HEK293 (cell line): ENCODE measurements around the gene RHOV.

Experiments used
- CTCF ChIA-PET: fragments of 350-600 bp; formaldehyde crosslinking; extraction: SDS; loops from one replicate; lab custom pipeline; 2021; ENCODE audit warnings: antibody characterized with exemption; lab: Yijun Ruan, JAX
- POLR2A ChIA-PET: fragments of 300-600 bp; formaldehyde crosslinking; extraction: SDS; loops from one replicate; lab custom pipeline; 2020; ENCODE audit warnings: antibody characterized with exemption, inconsistent platforms; lab: Yijun Ruan, JAX
- H3K27ac ChIP-seq: fragments of 200-500 bp; sonication (Bioruptor generic); 2 replicates; pipeline ENCODE4 v1.5.1; 2014; ENCODE audit warnings: low read depth, low read length, control low read depth, inconsistent platforms; ENCODE audit errors: extremely low read depth
- H3K36me3 ChIP-seq, 2 experiments: fragments of 200-500 bp in 1 of 2; sonication (Bioruptor generic) in 1 of 2; 1 replicate in 1 of 2; 2 replicates in 1 of 2; pipeline ENCODE4 v1.5.1; 2014 to 2017; ENCODE audit warnings: inconsistent platforms in 2 of 2, low read length in 2 of 2; ENCODE audit not compliant: control insufficient read depth in 2 of 2, insufficient read depth in 1 of 2
- H3K4me1 ChIP-seq: fragments of 200-500 bp; sonication (Bioruptor generic); 2 replicates; pipeline ENCODE4 v1.5.1; 2014; ENCODE audit warnings: mild to moderate bottlenecking, low read length, inconsistent platforms; ENCODE audit not compliant: control insufficient read depth, insufficient read depth
- H3K4me3 ChIP-seq: 2 replicates; pipeline ENCODE4 v1.5.1; 2011; ENCODE audit warnings: low read depth, mild to moderate bottlenecking, control low read depth, low read length, moderate library complexity
- H3K9me3 ChIP-seq: fragments of 200-500 bp; sonication (Bioruptor generic); 2 replicates; pipeline ENCODE4 v1.5.1; 2014; ENCODE audit warnings: low read depth, low read length, inconsistent platforms; ENCODE audit not compliant: control insufficient read depth, insufficient read depth
- BCL11A ChIP-seq: fragments of 450-650 bp; formaldehyde crosslinking; IDR thresholded peaks from 2 replicates; pipeline ENCODE4 v1.5.1; 2016; ENCODE audit warnings: low read depth, missing biosample characterization, missing genetic modification characterization
- GLI2 ChIP-seq: fragments of 450-650 bp; formaldehyde crosslinking; IDR thresholded peaks from 2 replicates; pipeline ENCODE4; 2017; ENCODE audit warnings: missing biosample characterization, missing genetic modification characterization, low read depth, borderline replicate concordance
- GLIS1 ChIP-seq: fragments of 450-650 bp; formaldehyde crosslinking; IDR thresholded peaks from 2 replicates; pipeline ENCODE4 v1.5.1; 2016; ENCODE audit warnings: missing biosample characterization, missing genetic modification characterization
- KLF8 ChIP-seq: fragments of 450-650 bp; formaldehyde crosslinking; IDR thresholded peaks from 2 replicates; pipeline ENCODE4 v1.5.1; 2016; ENCODE audit warnings: missing biosample characterization, missing genetic modification characterization
- MEIS1 ChIP-seq: sonication (generic); formaldehyde crosslinking; IDR thresholded peaks from 2 replicates; pipeline ENCODE4 v1.8.1; 2022; ENCODE audit warnings: missing genetic modification reagents, mild to moderate bottlenecking, borderline replicate concordance
- SETDB1 ChIP-seq: IDR thresholded peaks from one replicate; pipeline ENCODE4 v1.6.1; 2017; ENCODE audit warnings: mild to moderate bottlenecking, low read length, moderate library complexity, mixed read lengths; ENCODE audit not compliant: insufficient read length
- SP2 ChIP-seq: fragments of 450-650 bp; formaldehyde crosslinking; IDR thresholded peaks from 2 replicates; pipeline ENCODE4 v1.5.1; 2016; ENCODE audit warnings: missing biosample characterization, missing genetic modification characterization
- YY2 ChIP-seq: fragments of 450-650 bp; formaldehyde crosslinking; IDR thresholded peaks from 2 replicates; pipeline ENCODE4 v1.5.1; 2016; ENCODE audit warnings: missing biosample characterization, missing genetic modification characterization
- ZEB2 ChIP-seq: fragments of 450-650 bp; formaldehyde crosslinking; IDR thresholded peaks from 2 replicates; pipeline ENCODE4 v1.5.1; 2016; ENCODE audit warnings: missing biosample characterization, missing genetic modification characterization
- ZNF112 ChIP-seq: fragments of 450-650 bp; formaldehyde crosslinking; IDR thresholded peaks from 2 replicates; pipeline ENCODE4 v1.5.0; 2017; ENCODE audit warnings: missing biosample characterization, missing genetic modification characterization
- ZNF121 ChIP-seq: fragments of 450-650 bp; formaldehyde crosslinking; IDR thresholded peaks from 2 replicates; pipeline ENCODE4 v1.5.1; 2016; ENCODE audit warnings: missing biosample characterization, missing genetic modification characterization
- ZNF146 ChIP-seq: fragments of 450-650 bp; formaldehyde crosslinking; IDR thresholded peaks from 2 replicates; pipeline ENCODE4 v1.5.1; 2016; ENCODE audit warnings: missing biosample characterization, missing genetic modification characterization
- ZNF184 ChIP-seq: fragments of 450-650 bp; IDR thresholded peaks from 2 replicates; pipeline ENCODE4 v1.5.1; 2018; ENCODE audit warnings: missing biosample characterization, mild to moderate bottlenecking, missing genetic modification characterization
- ZNF23 ChIP-seq: fragments of 450-650 bp; formaldehyde crosslinking; IDR thresholded peaks from 2 replicates; pipeline ENCODE4 v1.5.1; 2016; ENCODE audit warnings: missing biosample characterization, missing genetic modification characterization, borderline replicate concordance
- ZNF394 ChIP-seq: fragments of 450-650 bp; formaldehyde crosslinking; IDR thresholded peaks from 2 replicates; pipeline ENCODE4 v1.5.1; 2016; ENCODE audit warnings: missing biosample characterization, missing genetic modification characterization, mild to moderate bottlenecking, moderate library complexity, borderline replicate concordance
- ZNF529 ChIP-seq: fragments of 450-650 bp; formaldehyde crosslinking; IDR thresholded peaks from 2 replicates; pipeline ENCODE4 v1.5.1; 2017; ENCODE audit warnings: missing genetic modification characterization, missing biosample characterization; ENCODE audit not compliant: insufficient replicate concordance
- ZNF544 ChIP-seq: fragments of 450-650 bp; formaldehyde crosslinking; IDR thresholded peaks from 2 replicates; pipeline ENCODE4 v1.5.0; 2017; ENCODE audit warnings: missing biosample characterization, missing genetic modification characterization
- ZNF549 ChIP-seq: fragments of 450-650 bp; IDR thresholded peaks from 2 replicates; pipeline ENCODE4 v1.5.1; 2018; ENCODE audit warnings: missing biosample characterization, missing genetic modification characterization, mild to moderate bottlenecking, inconsistent platforms, moderate library complexity
- ZNF558 ChIP-seq: fragments of 450-650 bp; formaldehyde crosslinking; IDR thresholded peaks from 2 replicates; pipeline ENCODE4 v1.5.1; 2016; ENCODE audit warnings: missing biosample characterization, missing genetic modification characterization
- ZNF670 ChIP-seq: fragments of 450-650 bp; formaldehyde crosslinking; IDR thresholded peaks from 2 replicates; pipeline ENCODE4 v1.5.1; 2016; ENCODE audit warnings: missing biosample characterization, missing genetic modification characterization, low read depth
- ZNF76 ChIP-seq: fragments of 450-650 bp; formaldehyde crosslinking; IDR thresholded peaks from 2 replicates; pipeline ENCODE4; 2016; ENCODE audit warnings: low read depth, missing biosample characterization, missing genetic modification characterization, borderline replicate concordance
- ZNF785 ChIP-seq: fragments of 450-650 bp; formaldehyde crosslinking; IDR thresholded peaks from 2 replicates; pipeline ENCODE4 v1.5.1; 2016; ENCODE audit warnings: missing biosample characterization, missing genetic modification characterization
- ZNF843 ChIP-seq: fragments of 450-650 bp; formaldehyde crosslinking; IDR thresholded peaks from 2 replicates; pipeline ENCODE4 v1.5.1; 2016; ENCODE audit warnings: missing biosample characterization, missing genetic modification characterization
- ZSCAN23 ChIP-seq: fragments of 450-650 bp; formaldehyde crosslinking; IDR thresholded peaks from 2 replicates; pipeline ENCODE4 v1.5.1; 2016; ENCODE audit warnings: missing biosample characterization, missing genetic modification characterization
- ZSCAN30 ChIP-seq: fragments of 450-650 bp; IDR thresholded peaks from 2 replicates; pipeline ENCODE4 v1.5.1; 2018; ENCODE audit warnings: missing biosample characterization, mild to moderate bottlenecking, missing genetic modification characterization, moderate library complexity
- TF ChIP-seq, protein P1 (sequence below): fragments of 450-650 bp; IDR thresholded peaks from 2 replicates; pipeline ENCODE4 v1.5.1; 2018; ENCODE audit warnings: missing biosample characterization, missing genetic modification characterization
- TF ChIP-seq, protein P2 (sequence below): fragments of 450-650 bp; formaldehyde crosslinking; IDR thresholded peaks from 2 replicates; pipeline ENCODE4 v1.5.1; 2016; ENCODE audit warnings: missing biosample characterization, missing genetic modification characterization

RHOV gene

DNA sequence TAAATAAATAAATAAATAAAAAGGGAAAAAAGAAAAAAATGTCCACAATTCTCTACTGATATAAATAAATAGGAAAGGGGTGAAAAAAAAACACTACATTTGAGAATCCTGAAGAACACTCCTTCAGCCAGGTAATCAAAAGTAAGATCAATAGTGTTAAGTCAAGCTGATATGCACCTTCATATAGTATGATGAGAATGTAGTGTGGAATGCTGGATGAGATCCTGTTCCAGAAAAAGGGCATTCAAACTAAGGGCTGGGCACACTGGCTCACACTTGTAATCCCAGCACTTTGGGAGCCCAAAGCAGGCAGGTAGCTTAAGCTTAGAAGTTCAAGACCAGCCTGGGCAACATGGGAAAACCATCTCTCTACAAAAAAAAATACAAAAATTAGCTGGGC, 15.1 kb upstream of the RHOV start:
- ChIA-PET POLR2A (interaction anchor here (2.0 kb wide), 1 partner anchor 16 kb away, joined by 7 read pairs; no protein-coding TSS in a partner anchor), CTCF (interaction anchor here (0.6 to 5.3 kb wide), 2 partner anchors 26 to 30 kb away, joined by 4 to 187 read pairs; no protein-coding TSS in a partner anchor)
- no peaks in the 10 kb centered on the region for H3K9me3 ChIP-seq

DNA sequence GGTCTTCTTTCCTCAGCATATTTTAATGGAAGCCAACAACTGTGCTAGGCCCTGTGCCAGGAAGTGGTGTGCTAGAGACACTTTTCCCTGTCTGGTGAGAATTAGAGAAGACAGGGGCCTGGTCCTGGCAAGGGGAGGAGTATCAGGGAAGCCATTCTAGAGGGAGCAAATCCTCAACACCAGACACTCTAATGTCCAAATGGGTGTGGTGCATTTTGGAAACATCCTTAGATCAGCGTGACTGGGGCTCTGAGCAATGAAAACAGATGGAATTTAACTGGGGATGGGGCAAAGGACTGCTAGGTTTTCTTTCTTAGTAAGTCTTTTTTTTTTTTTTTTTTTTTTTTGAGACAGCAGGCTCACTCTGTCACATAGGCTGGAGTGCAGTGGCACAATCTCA, 12.6 kb upstream of the RHOV start:
- POLR2A ChIA-PET = interaction anchor here (0.7 kb wide), 1 partner anchor 71 kb away, joined by 9 read pairs; no protein-coding TSS in a partner anchor
- Histone ChIP-seq H3K9me3 (no peaks in the 10 kb centered on the region), H3K4me3 (no peak overlapping the region), H3K27ac (no peak overlapping the region), H3K4me1 (no peaks in the 10 kb centered on the region)
- CTCF ChIA-PET = interaction anchor here (1.4 kb wide), 1 partner anchor 23 kb away, joined by 5 read pairs; no protein-coding TSS in a partner anchor
- TF ChIP-seq, protein P1, sequence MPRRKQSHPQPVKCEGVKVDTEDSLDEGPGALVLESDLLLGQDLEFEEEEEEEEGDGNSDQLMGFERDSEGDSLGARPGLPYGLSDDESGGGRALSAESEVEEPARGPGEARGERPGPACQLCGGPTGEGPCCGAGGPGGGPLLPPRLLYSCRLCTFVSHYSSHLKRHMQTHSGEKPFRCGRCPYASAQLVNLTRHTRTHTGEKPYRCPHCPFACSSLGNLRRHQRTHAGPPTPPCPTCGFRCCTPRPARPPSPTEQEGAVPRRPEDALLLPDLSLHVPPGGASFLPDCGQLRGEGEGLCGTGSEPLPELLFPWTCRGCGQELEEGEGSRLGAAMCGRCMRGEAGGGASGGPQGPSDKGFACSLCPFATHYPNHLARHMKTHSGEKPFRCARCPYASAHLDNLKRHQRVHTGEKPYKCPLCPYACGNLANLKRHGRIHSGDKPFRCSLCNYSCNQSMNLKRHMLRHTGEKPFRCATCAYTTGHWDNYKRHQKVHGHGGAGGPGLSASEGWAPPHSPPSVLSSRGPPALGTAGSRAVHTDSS = no peak
- no peak for TF ChIP-seq ZNF549
- TF ChIP-seq BCL11A = no peak
- no peak for TF ChIP-seq YY2 (tag by site-specific recombination)
- TF ChIP-seq ZNF121 (tag by site-specific recombination) = no peak
- TF ChIP-seq ZNF785 (tag by site-specific recombination) = no peak
- no peak for TF ChIP-seq ZSCAN23
- no peak for TF ChIP-seq ZNF146 (tag by site-specific recombination)
- no peak for TF ChIP-seq ZSCAN30 (tag by site-specific recombination)
- TF ChIP-seq ZNF529 (tag by site-specific recombination) = no peak
- TF ChIP-seq ZNF23 (tag by site-specific recombination) = no peak
- TF ChIP-seq, all 188 proteins: peak for 0
- H3K36me3 ChIP-seq = no peaks in the 10 kb centered on the region

More for the DNA sequence above, 15.1 kb upstream of the RHOV start:
- Histone ChIP-seq H3K4me3 (no peak overlapping the region), H3K36me3 (no peaks in the 10 kb centered on the region), H3K27ac (no peak overlapping the region), H3K4me1 (no peaks in the 10 kb centered on the region)
- no peak for TF ChIP-seq ZEB2 (tag by site-specific recombination)
- no peak for TF ChIP-seq ZNF670
- TF ChIP-seq ZNF394 = no peak
- TF ChIP-seq ZNF184 = no peak
- no peak for TF ChIP-seq SP2 (tag by site-specific recombination)
- no peak for TF ChIP-seq SETDB1
- no peak for TF ChIP-seq ZNF544 (tag by site-specific recombination)
- TF ChIP-seq ZNF112 (tag by site-specific recombination) = no peak
- TF ChIP-seq ZNF843 (tag by site-specific recombination) = no peak
- TF ChIP-seq ZNF558 (tag by site-specific recombination) = no peak
- TF ChIP-seq, protein P2, sequence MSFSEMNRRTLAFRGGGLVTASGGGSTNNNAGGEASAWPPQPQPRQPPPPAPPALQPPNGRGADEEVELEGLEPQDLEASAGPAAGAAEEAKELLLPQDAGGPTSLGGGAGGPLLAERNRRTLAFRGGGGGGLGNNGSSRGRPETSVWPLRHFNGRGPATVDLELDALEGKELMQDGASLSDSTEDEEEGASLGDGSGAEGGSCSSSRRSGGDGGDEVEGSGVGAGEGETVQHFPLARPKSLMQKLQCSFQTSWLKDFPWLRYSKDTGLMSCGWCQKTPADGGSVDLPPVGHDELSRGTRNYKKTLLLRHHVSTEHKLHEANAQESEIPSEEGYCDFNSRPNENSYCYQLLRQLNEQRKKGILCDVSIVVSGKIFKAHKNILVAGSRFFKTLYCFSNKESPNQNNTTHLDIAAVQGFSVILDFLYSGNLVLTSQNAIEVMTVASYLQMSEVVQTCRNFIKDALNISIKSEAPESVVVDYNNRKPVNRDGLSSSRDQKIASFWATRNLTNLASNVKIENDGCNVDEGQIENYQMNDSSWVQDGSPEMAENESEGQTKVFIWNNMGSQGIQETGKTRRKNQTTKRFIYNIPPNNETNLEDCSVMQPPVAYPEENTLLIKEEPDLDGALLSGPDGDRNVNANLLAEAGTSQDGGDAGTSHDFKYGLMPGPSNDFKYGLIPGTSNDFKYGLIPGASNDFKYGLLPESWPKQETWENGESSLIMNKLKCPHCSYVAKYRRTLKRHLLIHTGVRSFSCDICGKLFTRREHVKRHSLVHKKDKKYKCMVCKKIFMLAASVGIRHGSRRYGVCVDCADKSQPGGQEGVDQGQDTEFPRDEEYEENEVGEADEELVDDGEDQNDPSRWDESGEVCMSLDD = no peak
- TF ChIP-seq GLI2 = no peak
- TF ChIP-seq MEIS1 (CRISPR knock-in tag) = no peak
- no peak for TF ChIP-seq KLF8 (tag by site-specific recombination)
- TF ChIP-seq GLIS1 (tag by site-specific recombination) = no peak
- TF ChIP-seq ZNF76 (tag by site-specific recombination) = no peak
